ENCODE results near the gene OCSTAMP.

Gene OCSTAMP

GRCh38 chr20:46572790-46573189 lies 22.3 kb upstream of the OCSTAMP start:
- Histone ChIP-seq H3K4me3 (replicated peaks; ENCODE audit: low read depth, low read length) (no peak overlapping the region), H3K36me3 (ENCODE audit: control insufficient read depth, insufficient read depth, low read length) (no peaks in the 10 kb centered on the region), H3K27me3 (replicated peaks; ENCODE audit: control insufficient read depth, insufficient read depth, low read length) (no peaks in the 10 kb centered on the region; the same call in 1 of the 2 replicates)
- no peak for DNase-seq (ENCODE audit: extremely low read depth, insufficient read length)
- TF ChIP-seq CTCF (IDR thresholded peaks at IDR 0.05; ENCODE audit: insufficient read depth, low read length, poor library complexity, severe bottlenecking) = no peak

- no peaks in the 10 kb centered on the region; the same call in 1 of the 2 replicates for H3K27me3 ChIP-seq (replicated peaks; ENCODE audit: control insufficient read depth, insufficient read depth, low read length)
- no peak overlapping the region for H3K4me3 ChIP-seq (replicated peaks; ENCODE audit: low read depth, low read length)
- no peak for TF ChIP-seq CTCF (IDR thresholded peaks at IDR 0.05; ENCODE audit: insufficient read depth, low read length, poor library complexity, severe bottlenecking)
- DNase-seq (ENCODE audit: extremely low read depth, insufficient read length) = no peak
- no peaks in the 10 kb centered on the region for H3K36me3 ChIP-seq (ENCODE audit: control insufficient read depth, insufficient read depth, low read length)
These were observed 21.7 kb upstream of the OCSTAMP start for GRCh38 chr20:46572153-46572552.

- Histone ChIP-seq H3K36me3 (ENCODE audit: control insufficient read depth, insufficient read depth, low read length) (no peaks in the 10 kb centered on the region), H3K27me3 (replicated peaks; ENCODE audit: control insufficient read depth, insufficient read depth, low read length) (no peaks in the 10 kb centered on the region; the same call in 1 of the 2 replicates), H3K4me3 (replicated peaks; ENCODE audit: low read depth, low read length) (no peak overlapping the region)
- TF ChIP-seq CTCF (IDR thresholded peaks at IDR 0.05; ENCODE audit: insufficient read depth, low read length, poor library complexity, severe bottlenecking) = no peak
- no peak for DNase-seq (ENCODE audit: extremely low read depth, insufficient read length)
These were observed 21.0 kb upstream of the OCSTAMP start for GRCh38 chr20:46571418-46571817.

GRCh38 chr20:46570956-46571355 lies 20.5 kb upstream of the OCSTAMP start:
- no peak for DNase-seq (ENCODE audit: extremely low read depth, insufficient read length)
- no peaks in the 10 kb centered on the region for H3K36me3 ChIP-seq (ENCODE audit: control insufficient read depth, insufficient read depth, low read length)
- TF ChIP-seq CTCF (IDR thresholded peaks at IDR 0.05; ENCODE audit: insufficient read depth, low read length, poor library complexity, severe bottlenecking) = no peak
- no peaks in the 10 kb centered on the region; the same call in none of the 2 replicates for H3K27me3 ChIP-seq (replicated peaks; ENCODE audit: control insufficient read depth, insufficient read depth, low read length)
- no peak overlapping the region for H3K4me3 ChIP-seq (replicated peaks; ENCODE audit: low read depth, low read length)

- Histone ChIP-seq H3K4me3 (replicated peaks; ENCODE audit: low read depth, low read length) (no peak overlapping the region), H3K27me3 (replicated peaks; ENCODE audit: control insufficient read depth, insufficient read depth, low read length) (no peaks in the 10 kb centered on the region; the same call in none of the 2 replicates), H3K36me3 (ENCODE audit: control insufficient read depth, insufficient read depth, low read length) (no peaks in the 10 kb centered on the region)
- no peak for TF ChIP-seq CTCF (IDR thresholded peaks at IDR 0.05; ENCODE audit: insufficient read depth, low read length, poor library complexity, severe bottlenecking)
- no peak for DNase-seq (ENCODE audit: extremely low read depth, insufficient read length)
These were observed 19.5 kb upstream of the OCSTAMP start for GRCh38 chr20:46569961-46570360.

- DNase-seq (ENCODE audit: extremely low read depth, insufficient read length) = no peak
- no peak for TF ChIP-seq CTCF (IDR thresholded peaks at IDR 0.05; ENCODE audit: insufficient read depth, low read length, poor library complexity, severe bottlenecking)
- no peak overlapping the region for H3K4me3 ChIP-seq (replicated peaks; ENCODE audit: low read depth, low read length)
- H3K27me3 ChIP-seq (replicated peaks; ENCODE audit: control insufficient read depth, insufficient read depth, low read length) = no peaks in the 10 kb centered on the region; the same call in none of the 2 replicates
- no peaks in the 10 kb centered on the region for H3K36me3 ChIP-seq (ENCODE audit: control insufficient read depth, insufficient read depth, low read length)
These were observed 18.2 kb upstream of the OCSTAMP start for GRCh38 chr20:46568570-46569129.
